ENCODE results near the gene LNP1.

GRCh38 chr3:100413613-100414012 lies 12.3 kb downstream of the LNP1 start:
- TF ChIP-seq POLR2A (IDR thresholded peaks at IDR 0.05) (no peak), EP300 (IDR thresholded peaks at IDR 0.05) (no peak)
- TF ChIP-seq, protein P1, sequence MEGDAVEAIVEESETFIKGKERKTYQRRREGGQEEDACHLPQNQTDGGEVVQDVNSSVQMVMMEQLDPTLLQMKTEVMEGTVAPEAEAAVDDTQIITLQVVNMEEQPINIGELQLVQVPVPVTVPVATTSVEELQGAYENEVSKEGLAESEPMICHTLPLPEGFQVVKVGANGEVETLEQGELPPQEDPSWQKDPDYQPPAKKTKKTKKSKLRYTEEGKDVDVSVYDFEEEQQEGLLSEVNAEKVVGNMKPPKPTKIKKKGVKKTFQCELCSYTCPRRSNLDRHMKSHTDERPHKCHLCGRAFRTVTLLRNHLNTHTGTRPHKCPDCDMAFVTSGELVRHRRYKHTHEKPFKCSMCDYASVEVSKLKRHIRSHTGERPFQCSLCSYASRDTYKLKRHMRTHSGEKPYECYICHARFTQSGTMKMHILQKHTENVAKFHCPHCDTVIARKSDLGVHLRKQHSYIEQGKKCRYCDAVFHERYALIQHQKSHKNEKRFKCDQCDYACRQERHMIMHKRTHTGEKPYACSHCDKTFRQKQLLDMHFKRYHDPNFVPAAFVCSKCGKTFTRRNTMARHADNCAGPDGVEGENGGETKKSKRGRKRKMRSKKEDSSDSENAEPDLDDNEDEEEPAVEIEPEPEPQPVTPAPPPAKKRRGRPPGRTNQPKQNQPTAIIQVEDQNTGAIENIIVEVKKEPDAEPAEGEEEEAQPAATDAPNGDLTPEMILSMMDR (IDR thresholded peaks at IDR 0.05): no peak

Data from ovary (tissue), 3 donors.